Breast epithelium (tissue), 3 donors: Measurements from ENCODE around the gene RIOX2.

ENCODE experiments used
- CTCF ChIP-seq, 3 donors: fragments of 450-650 bp; IDR thresholded peaks; one replicate each; pipeline ENCODE4 v1.5.1; 2016 to 2017; ENCODE audit warnings: antibody characterized with exemption in 3 of 3, mild to moderate bottlenecking in 3 of 3, moderate library complexity in 3 of 3
- POLR2A ChIP-seq: fragments of 450-650 bp; IDR thresholded peaks from one replicate; pipeline ENCODE4 v1.6.1; 2016; ENCODE audit warnings: antibody characterized with exemption, mild to moderate bottlenecking, moderate library complexity
- POLR2AphosphoS5 ChIP-seq, 3 donors: sonication (generic); formaldehyde crosslinking; IDR thresholded peaks; one replicate each; pipeline ENCODE4 v1.6.1; 2017; ENCODE audit warnings: antibody characterized with exemption in 3 of 3

GRCh38 chr3:97994328-97994945, 22.2 kb upstream of the RIOX2 start:
- TF ChIP-seq CTCF (IDR thresholded peaks at IDR 0.05) = no peak
- no peak for TF ChIP-seq POLR2A
- TF ChIP-seq POLR2AphosphoS5 (IDR thresholded peaks at IDR 0.05) = no peak
